HT-29 (cell line): Measurements from ENCODE around the gene SHLD1. TPM values are rescaled to one million over a fixed set of nuclear protein-coding genes. Genes with fewer than 3 reads are reported as not detected.
"Not testable (repeated sequence)": the region's sequence is repeated elsewhere in the genome, so short reads cannot be mapped to it uniquely, and the experiment has no call there.

Experiments
- DNase-seq: peaks from one replicate; pipeline ENCODE4 v3.0.0-alpha.2; 2015; ENCODE audit warnings: low spot score
- total RNA-seq: library from RNA; depleted of rRNA; stranded (reverse); fragments of >200 nt; shearing (Covaris generic); gene quantifications from 2 replicates; pipeline ENCODE4 v1.2.3, GENCODE V29; 2014

SHLD1 gene
- total RNA-seq, 1 experiment from 2014 or later: 0.61 TPM

DNA sequence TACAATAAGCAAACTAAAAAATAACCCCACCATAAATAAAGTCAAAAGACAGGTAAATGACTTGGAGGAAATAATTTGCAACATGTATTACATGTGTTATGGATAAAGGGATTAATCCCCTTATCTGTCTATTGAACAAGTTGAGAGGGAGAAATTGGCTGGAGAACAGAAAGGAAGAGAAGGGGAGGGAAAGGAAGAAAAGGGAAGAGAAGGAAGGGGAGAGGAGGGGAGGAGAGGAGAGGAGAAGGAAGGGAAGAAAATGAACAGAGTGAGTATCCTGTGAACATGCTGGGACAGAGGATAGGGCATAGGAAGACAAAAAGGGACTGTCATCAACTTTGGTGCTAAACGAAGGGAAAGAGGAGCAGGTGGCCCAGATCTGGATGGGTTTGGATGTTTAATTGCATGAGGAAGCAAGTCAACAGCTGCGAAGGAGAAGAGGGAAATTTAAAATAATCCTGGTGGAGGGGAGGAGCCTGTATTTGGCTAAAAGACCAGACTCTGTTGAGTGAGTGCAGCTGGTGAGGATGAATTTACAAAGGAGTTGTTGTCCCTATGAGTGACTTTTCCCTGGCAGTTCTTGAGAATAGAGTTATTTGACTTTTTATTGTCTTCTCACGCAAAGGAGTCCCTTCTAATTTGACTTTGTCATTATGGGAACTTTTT is 14.2 kb upstream of the SHLD1 start:
- DNase-seq: no peak

DNA sequence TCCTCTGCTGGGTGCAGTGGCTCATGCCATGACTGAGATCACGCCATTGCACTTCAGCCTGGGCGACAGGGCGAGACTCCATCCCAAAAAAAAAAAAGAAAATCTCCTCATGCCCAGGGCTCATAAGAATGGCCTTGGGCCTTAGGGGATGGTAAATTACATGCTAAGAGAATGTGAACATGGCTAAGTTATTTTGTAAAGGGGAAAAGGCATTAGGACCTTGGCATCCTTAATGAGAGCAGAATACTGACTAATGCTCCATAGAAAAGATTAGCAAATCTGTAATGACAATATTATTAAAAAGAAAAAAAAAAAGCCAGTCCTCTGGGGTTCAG is 12.6 kb upstream of the SHLD1 start:
- no peak for DNase-seq

DNA sequence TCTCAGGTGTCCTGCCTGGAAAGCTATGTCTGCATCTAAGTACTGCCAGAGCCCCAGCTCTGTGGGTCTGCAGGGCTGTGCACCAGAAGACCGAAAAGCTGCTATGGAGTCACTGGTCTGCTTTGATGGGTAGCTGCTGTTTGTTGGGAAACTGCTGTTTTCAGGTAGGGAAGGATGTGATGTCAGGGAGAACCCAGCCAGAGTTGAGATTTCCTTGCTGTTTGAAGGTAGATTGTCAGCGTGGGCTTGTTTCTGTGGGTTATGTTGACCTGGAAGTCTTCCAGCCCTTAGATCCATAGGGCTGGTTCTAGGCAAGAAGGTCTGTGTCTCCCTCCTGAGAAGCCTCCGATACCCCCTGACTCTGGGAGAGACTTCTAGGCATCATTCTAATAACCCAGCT is 12.2 kb upstream of the SHLD1 start:
- DNase-seq: no peak

DNA sequence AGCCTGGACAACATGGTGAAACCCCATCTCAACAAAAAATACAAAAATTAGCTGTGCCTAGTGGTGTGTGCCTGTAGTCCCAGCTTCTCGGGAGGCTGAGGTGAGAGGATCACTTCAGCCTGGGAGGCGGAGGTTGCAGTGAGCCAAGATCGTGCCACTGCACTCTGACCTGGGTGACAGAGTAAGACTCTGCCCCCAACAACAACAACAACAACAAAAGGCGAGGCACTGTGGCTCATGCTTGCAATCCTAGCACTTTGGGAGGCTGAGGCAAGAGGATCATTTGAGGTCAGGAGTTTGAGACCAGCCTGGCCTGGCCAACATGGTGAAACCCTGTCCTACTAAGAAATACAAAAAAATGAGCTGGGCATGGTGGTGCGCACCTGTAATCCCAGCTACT is 9.6 kb upstream of the SHLD1 start:
- DNase-seq: not testable (repeated sequence)

DNA sequence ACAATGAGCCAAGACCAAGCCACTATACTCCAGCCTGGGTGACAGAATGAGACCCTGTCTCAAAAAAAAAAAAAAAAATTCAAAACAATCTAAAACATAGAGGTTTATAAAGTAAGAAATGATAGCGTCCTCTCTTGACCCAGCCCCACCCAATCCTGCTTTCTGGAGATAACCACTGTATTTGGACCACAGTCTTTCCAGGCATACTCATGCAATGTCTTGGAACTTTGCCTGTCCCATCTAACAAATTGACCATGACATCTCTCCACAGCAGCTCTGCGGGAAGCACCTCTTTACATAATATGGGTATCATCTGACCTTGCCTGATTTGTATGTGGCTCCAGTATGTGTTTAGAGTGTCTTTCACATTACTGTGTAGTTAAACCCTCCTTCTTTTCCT is 9.1 kb upstream of the SHLD1 start:
- no peak for DNase-seq

DNA sequence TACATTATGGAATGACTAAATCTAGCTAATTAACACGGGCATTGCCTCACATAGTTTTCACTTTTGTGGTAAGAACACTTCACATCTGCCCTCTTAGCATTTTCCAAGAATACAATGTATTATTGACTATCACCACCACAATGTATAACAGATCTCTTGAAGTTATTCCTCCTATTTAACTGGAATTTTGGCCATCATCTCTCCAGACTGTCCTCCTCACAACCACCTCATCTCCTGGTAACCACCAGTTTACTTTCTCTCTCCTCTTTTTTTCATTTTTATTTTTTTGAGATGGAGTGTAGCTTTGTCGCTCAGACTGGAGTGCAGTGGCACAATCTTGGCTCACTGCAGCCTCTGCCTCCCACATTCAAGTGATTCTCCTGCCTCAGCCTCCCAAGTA is 8.2 kb upstream of the SHLD1 start:
- no peak for DNase-seq

DNA sequence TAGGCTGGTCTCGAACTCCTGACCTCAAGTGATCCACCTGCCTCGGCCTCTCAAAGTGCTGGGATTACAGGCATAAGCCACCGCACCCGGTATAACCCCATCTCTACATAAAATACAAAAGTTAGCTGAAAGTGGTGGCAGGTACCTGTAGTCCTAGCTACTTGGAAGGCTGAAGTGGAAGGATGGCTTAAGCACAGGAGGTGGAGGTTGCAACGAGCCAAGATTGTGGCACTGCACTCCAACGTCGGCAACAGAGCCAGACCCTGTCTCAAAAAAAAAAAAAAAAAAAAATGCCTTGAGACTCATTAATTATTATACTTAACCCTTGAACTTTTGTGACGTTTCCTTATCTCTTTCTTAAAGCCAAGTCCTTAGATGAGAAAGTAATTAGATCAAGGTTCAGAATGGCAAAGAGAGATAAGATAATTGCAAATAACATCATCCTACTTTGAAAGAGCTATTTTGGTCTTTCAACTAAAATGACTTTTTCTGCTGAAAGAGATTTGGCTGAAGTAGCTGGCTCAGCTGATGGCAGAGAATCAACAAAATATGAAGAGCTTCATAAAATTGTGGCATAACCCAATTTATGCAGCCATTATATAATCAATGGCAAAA is 4.7 kb upstream of the SHLD1 start:
- DNase-seq: no peak

DNA sequence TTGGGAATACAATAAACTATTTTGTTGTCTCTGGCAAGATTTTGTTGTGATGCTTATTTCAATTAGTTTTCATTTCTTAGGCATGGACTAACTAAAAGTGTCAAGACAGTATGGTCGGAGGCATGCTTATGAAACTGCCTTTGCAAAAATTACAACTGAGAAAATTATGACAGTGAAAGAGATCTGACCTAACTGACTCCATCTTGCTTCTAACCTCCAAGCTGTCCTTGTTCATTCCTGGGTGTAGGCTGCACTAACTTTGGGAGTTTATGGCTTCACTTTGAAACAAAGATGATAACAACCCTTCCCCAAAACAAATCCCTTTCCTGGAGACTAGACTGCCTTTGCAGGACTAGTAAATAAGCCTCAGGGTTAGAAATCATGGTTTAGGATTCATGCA is 4.1 kb upstream of the SHLD1 start:
- no peak for DNase-seq

DNA sequence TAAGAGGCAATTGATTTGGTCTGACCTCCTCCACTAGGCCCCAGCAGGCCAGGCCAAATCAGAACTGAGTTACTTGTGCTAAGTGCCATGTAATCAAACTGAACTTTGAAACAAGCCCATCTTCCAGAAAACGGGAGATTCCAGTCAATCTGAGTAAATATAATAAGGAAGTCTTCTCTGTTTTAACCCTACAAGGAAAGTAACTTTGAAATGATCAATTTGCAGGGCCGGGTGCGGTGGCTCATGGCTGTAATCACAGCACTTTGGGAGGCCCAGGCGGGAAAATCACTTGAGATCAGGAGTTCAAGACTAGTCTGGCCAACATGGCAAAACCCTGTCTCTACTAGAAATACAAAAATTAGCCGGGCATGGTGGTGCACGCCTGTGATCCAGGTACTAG is 2.0 kb upstream of the SHLD1 start:
- no peak for DNase-seq

DNA sequence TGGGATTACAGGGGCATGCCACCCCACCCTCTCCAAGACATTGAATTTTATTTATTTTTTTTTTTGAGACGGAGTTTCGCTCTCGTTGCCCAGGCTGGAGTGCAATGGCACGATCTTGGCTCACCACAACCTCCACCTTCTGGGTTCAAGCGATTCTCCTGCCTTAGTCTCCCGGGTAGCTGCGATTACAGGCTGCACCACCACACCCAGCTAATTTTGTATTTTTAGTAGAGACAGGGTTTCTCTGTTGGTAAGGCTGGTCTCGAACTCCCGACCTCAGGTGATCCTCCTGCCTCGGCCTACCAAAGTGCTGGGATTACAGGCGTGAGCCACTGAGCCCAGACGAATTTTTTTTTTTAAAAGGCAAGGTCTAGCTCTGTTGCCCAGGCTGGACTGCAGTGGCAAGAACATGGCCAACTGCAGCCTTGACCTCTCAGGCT is 669 bp upstream of the SHLD1 start:
- DNase-seq: not testable (repeated sequence)

DNA sequence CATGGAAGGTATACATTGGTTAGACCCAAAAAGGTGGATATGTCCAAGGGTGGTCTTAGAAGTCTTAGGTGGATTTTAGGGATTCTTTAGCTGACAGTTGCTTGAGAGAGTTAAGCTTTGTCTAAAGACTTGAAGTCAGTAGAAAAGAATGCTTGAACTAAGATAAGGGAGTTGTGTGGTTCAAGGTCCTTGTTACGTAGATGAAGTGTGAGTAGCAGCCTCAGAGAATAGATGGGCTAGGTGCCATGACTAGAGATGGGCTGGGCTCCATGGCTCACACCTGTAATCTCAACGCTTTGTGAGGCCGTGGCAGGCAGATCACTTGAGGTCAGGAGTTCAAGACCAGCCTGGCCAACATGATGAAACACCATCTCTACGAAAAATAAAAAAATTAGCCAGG is 1.7 kb downstream of the SHLD1 start:
- no peak for DNase-seq

DNA sequence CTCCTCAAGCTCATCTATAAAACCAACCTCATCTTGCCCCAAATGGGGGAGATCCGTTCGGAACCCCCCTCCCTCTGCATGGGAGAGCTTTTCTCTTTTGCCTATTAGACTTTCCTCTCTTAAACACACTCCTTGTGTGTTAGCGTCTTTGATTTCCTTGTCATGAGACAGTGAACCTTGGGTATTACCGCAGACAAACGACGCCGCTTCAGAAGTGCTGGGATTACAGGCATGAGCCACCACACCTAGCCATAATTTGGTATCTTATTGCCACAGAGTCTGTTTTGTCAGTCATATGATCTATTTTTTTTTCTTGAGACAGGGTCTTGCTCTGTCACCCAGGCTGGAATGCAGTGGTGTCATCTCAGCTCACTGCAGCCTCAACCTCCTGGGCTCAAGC is 3.6 kb downstream of the SHLD1 start:
- DNase-seq: no peak

DNA sequence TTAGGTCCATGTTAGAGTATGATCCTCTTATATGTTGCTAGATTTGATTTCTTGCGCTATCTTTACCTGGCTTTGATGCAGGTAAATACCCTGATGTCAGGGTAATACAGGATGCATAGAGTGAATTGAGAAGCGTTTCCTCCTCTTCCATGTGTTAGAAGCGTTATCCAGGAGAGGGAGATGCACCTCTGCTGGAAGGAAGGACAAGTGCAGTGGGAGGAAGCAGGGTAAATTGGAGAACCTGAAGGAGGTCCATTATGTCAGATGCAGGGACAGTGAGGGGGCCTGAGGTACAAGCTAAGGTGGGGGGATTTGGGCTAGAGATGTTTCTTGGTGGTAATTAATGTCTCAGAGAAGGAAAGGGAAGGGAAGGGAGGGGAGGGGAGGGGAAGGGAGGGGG is 7.7 kb downstream of the SHLD1 start:
- no peak for DNase-seq

DNA sequence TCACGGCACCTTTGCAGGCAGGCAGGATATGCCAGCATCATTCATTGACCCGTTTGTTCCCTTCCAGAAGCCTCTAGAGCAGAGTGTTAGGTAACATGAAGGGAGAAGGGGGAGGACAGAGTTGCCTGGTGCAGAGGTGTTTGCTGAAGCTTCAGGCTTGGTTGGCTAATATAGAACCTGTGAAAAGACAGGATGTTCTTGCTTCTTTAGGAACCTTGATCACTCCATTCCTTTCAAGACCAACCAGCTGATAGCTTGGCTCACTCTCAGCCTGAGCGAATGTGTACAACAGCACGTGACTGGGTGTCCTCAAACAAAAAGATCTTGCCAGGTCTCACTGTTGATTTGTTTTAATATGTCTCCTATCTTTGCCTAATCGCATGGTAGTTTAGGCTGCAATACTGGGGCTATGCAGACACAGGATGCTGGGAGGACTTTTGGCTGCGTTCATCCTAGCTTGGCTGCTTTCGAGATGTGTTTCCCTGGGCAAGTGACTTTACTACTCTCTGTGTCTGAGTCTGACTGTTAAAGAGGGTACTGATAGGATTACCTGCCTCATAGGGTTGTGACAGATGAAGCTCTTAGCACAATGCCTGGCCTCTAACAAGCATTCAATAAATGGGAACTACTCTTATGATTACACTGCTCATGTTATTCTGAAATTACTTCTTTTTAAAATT is 16.0 kb downstream of the SHLD1 start:
- no peak for DNase-seq

DNA sequence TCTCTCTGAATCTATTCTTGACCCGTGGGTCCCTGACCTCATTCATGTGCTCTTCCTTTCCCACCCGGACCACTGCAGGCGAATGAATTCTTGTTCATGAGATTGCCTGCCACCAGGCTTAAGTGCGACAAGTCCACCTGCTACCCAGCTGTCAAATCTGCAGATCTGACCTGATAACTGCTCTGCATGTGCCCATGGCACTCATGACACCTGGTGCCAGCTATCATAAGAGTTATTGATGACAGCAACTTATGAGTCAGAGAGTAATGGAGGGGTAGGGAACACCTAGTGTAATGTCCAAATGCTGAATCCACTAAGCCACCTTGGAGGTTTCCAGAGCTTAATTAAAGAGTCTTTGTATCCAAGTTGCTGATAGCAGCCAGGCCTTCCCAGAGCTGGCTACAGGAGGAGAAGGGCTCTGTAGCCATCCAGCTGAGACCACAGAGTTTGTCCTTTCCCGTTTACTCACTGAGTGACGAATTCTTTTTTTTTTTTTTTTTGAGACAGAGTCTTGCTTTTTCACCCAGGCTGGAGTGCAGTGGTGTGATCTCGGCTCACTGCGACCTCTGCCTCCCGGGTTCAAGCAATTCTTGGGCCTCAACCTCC is 17.4 kb downstream of the SHLD1 start:
- no peak for DNase-seq

DNA sequence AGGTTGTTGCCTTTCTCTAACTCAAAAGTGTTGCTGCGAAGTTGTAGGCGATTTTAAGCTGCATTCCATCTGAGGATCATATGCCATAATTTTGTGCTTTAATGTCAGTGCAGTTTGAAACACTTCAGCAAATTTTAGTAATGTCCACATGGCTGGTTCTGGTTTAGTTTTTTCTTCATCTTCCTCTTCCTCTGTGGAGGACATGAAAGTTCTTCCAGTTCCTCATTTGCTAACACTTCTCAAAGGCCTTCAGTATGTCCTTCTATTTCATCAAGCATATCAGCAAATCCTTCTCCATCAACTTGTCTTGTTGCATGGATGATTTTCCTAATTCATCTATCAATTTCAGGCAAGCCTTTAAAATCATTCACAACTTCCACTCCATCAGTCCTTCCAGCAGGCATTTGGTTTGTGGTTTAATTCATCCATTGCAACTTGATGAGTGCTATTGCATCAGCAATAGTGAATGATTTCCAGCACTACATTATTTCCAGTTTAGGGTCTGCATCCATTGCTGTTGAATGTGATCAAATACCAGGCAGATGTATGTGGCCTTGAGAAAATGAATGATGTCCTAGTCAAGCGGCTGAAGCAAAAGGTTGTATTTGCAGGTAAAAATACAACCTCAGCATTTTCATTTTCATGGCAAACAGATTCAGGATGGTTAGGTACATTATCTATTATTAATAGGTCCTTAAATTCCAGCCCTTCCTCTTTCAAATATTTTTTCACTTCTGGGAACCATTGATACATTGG is 20.2 kb downstream of the SHLD1 start:
- no peak for DNase-seq

DNA sequence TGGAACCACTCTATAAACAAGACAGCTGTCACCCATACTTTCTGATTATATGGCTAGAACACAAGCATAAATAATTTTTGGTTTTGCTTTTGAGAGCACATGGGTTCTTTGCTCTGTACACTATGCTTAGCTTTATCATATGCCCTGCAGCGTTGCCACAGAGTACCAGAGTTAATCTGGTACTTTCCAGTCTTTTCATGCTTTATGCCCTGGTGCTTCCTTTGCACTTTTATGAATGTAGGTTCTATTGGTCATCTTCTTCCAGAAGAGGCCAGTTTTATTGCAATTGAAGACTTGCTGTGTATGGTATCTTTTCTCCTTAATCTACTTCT is 20.8 kb downstream of the SHLD1 start:
- DNase-seq: no peak

DNA sequence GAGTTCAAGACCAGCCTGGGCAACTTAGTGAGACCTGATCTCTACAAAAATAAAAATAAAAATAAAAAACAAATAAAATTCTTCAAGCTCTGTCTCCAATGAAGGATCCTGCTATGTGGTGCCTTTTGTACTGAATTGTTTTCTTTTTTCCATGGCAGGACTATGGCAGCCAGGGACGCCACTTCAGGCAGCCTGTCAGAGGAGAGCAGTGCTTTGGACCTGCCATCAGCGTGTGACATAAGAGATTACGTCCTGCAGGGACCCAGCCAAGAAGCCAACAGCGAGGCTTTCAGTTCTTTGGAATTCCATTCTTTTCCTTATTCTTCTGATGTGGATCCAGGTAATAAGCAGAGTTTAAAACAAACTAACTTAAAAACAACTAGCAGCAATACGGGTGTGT is 22.5 kb downstream of the SHLD1 start:
- no peak for DNase-seq

DNA sequence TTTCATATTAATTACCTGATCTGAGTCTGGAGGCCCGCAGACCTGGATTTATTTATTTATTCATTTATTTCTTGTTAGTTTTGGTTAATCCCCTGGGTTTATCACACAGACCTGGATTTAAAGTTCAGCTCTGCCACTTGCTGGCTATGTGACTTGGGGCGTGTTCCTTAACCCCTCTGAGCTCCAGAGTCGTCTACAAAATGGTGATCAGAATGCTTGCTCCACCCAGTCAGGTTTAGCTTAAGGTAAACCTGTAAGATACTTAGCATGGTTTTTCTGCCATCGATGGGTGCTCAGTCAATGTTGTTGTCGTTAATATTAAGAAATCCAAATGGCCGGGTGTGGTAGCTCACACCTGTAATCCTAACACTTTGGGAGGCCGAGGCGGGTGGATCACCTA is 23.4 kb downstream of the SHLD1 start:
- no peak for DNase-seq

DNA sequence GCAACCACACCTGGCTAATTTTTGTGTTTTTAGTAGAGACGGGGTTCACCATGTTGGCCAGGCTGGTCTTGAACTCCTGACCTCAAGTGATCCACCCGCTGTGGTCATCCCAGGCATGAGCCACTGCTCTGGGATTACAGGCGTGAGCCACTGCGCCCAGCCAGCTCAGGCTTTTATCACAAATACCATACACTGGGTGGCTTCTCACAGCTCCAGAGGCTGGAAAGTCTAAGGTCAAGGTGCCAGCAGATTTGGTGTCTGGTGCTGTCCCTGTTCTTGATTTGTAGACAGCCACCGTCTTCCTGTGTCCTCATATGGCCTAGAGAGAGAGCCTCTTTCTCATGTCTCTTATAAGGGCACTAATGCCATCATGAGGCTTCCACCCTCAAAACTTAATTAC is 25.9 kb downstream of the SHLD1 start:
- no peak for DNase-seq

DNA sequence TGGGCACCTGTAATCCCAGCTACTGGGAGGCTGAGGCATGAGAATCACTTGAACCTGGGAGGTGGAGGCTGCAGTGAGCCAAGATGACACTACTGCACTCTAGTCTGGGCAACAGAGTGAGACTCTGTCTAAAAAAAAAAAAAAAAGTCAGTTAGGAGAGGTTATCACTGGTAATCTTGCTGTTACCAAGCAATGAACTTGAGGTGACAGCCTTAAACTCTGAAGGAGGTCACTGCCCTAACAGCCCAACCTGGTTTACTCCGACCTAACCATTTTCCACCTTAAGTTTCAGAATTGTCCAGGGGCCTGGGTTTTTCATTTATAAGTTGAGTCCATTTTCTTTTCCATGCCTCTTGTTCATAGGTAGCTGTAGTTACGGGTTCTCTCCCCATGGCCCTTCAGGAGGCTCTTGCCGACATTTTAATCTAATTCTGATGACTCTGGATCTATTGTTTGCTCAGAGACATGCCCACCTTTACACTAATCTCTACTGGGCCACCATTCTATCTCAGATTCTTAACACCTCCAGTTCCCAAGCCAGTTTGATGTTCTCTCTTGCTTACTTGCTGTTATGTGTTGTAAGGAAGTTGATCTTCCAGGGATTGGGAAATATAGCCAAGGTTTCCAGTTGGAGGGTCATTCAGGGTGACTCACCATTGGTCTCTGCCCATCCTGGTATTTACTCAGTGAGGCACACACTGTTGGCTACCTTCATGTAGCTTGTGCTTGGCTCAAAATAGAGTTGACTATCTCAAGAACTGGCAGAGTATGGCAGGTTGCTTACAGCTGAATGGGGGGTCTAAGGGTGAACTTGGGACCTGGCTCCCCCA is 29.1 kb downstream of the SHLD1 start:
- DNase-seq: no peak

DNA sequence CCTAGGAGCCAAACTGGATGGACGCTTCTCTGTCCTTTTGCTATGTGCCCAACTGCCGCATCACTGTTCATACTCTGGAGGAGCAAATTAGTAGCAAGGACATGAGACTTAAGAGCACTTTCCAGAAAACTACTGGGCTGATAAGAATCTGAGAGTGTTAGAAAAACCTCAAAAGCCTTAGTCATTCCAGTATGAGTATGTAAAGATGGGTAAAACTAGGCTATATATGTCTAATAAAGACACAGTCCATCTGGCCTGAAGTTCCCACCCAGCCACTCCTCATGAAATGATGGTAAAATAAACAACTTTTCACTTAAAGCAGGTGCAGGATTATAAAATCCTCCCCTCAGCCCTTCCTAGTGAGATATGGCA is 30.6 kb downstream of the SHLD1 start:
- DNase-seq: no peak
